ENCODE data around the gene VPS39.

GRCh38 chr15:42151141-42151561 is 57.0 kb downstream of the VPS39 start:
- TF ChIP-seq RAD21 (IDR thresholded peaks at IDR 0.05 in 1 of 2, conservative IDR thresholded peaks at IDR 0.05 in 1 of 2; ENCODE audit: low read depth in 2 of 2, low read length in 2 of 2) = no peak
- TF ChIP-seq CTCF (IDR thresholded peaks at IDR 0.05; ENCODE audit: control extremely low read depth in 1 of 3, insufficient read depth in 1 of 3, low read depth in 1 of 3, low read length in 3 of 3) = no peak
- TF ChIP-seq BRCA1 (IDR thresholded peaks at IDR 0.05; ENCODE audit: low read depth, low read length) = no peak
- no peak for TF ChIP-seq SUZ12 (IDR thresholded peaks at IDR 0.05; ENCODE audit: low read length)
- TF ChIP-seq CHD1 (IDR thresholded peaks at IDR 0.05; ENCODE audit: low read depth, low read length) = no peak
- TF ChIP-seq HDAC2 (IDR thresholded peaks at IDR 0.05; ENCODE audit: borderline replicate concordance in 1 of 2, low read depth in 2 of 2, low read length in 2 of 2) = no peak
- no peak for TF ChIP-seq POLR2A (IDR thresholded peaks at IDR 0.05; ENCODE audit: control extremely low read depth in 1 of 2, low read depth in 2 of 2, low read length in 2 of 2)
- TF ChIP-seq SP2 (IDR thresholded peaks at IDR 0.05; ENCODE audit: low read length) = no peak
